ENCODE measurements around the gene SMAGP. TPM values are rescaled to one million over a fixed set of nuclear protein-coding genes. Genes with fewer than 3 reads are reported as not detected.
A peak's percentile ranks its signal among the peaks of the same experiment; 100 is the strongest.

SMAGP gene
- total RNA-seq, 1 experiment from 2014 or later = 12.4 TPM

- Mint-ChIP-seq H3K27ac (peak overlapping the region in 2 of 3 experiments; percentile 49 to 79; a peak in 3 of 7 replicates), H3K27me3 (ENCODE audit: low read depth) (no peaks in the 10 kb centered on the region)
These were observed 15.7 kb downstream of the SMAGP start for GRCh38 chr12:51254536-51254935.

More at GRCh38 chr12:51254536-51254935, 15.7 kb downstream of the SMAGP start:
- Mint-ChIP-seq H3K9me3 (no peaks in the 10 kb centered on the region; a peak in 1 of 5 replicates), H3K4me1 (peaks cover 11 to 12% of the 10 kb centered on the region in 2 experiments), H3K36me3 (ENCODE audit: insufficient read depth in 1 of 3, low read depth in 3 of 3) (no peaks in the 10 kb centered on the region; a peak in 1 of 7 replicates), H3K4me3 (no peak overlapping the region)
- Histone ChIP-seq H3K4me1 (ENCODE audit: insufficient read depth, low read length) (no peaks in the 10 kb centered on the region), H4K91ac (ENCODE audit: insufficient read length, low read depth, low read length) (no peak overlapping the region), H4K20me1 (ENCODE audit: control insufficient read depth, insufficient read depth, insufficient read length) (no peaks in the 10 kb centered on the region), H3K27ac (ENCODE audit: insufficient read length, low read depth, low read length) (no peak overlapping the region), H4K5ac (ENCODE audit: insufficient read length, low read depth, low read length) (no peak overlapping the region), H3K9me3 (ENCODE audit: control insufficient read depth, low read depth, low read length) (no peaks in the 10 kb centered on the region), H2BK15ac (ENCODE audit: low read depth, low read length) (no peak overlapping the region), H3T11ph (ENCODE audit: low read length) (no peak overlapping the region), H3K14ac (ENCODE audit: insufficient read depth, low read length) (no peak overlapping the region), H4K8ac (replicated peaks; ENCODE audit: insufficient read length, low read depth, low read length) (no peak overlapping the region), H3K23me2 (ENCODE audit: insufficient read length, low read depth, low read length, poor library complexity, severe bottlenecking) (no peaks in the 10 kb centered on the region), H2BK12ac (ENCODE audit: insufficient read length, low read depth, low read length) (no peak overlapping the region), H3K9ac (ENCODE audit: extremely low read depth, insufficient read length, low read length) (no peak overlapping the region), H3K23ac (ENCODE audit: insufficient read length, low read depth, low read length) (no peak overlapping the region), H2BK120ac (ENCODE audit: low read depth, low read length, poor library complexity, severe bottlenecking) (no peak overlapping the region), H3K4me2 (ENCODE audit: insufficient read depth, insufficient read length, low read length) (no peak overlapping the region), H3K4ac (ENCODE audit: low read depth, low read length) (no peak overlapping the region), H2BK5ac (ENCODE audit: insufficient read length, low read length) (no peak overlapping the region), H3K18ac (ENCODE audit: insufficient read length, low read depth, low read length) (no peak overlapping the region), H2BK20ac (ENCODE audit: low read depth, low read length, poor library complexity, severe bottlenecking) (no peak overlapping the region), H2AK5ac (ENCODE audit: insufficient read length, low read length) (no peak overlapping the region), H2AFZ (ENCODE audit: low read length) (no peak overlapping the region), H3K79me2 (ENCODE audit: insufficient read depth, low read length) (no peaks in the 10 kb centered on the region), H3K79me1 (ENCODE audit: insufficient read depth, low read depth, low read length, poor library complexity, severe bottlenecking) (no peaks in the 10 kb centered on the region), H3K27me3 (ENCODE audit: insufficient read depth, low read length) (no peaks in the 10 kb centered on the region), H3K56ac (ENCODE audit: insufficient read length, low read depth, low read length) (no peak overlapping the region)
- WGBS (ENCODE audit: extremely low coverage, insufficient read length, low lambda C conversion rate) = 100% methylated on average over 2 of the region's 4 CpGs
- DNase-seq = no peak
- TF ChIP-seq CTCF (conservative IDR thresholded peaks at IDR 0.05) = no peak

All from H9 (cell line).